CD1c-positive myeloid dendritic cell (primary cell): ENCODE measurements around the gene DTX3L.
"Not testable (repeated sequence)": the region's sequence is repeated elsewhere in the genome, so short reads cannot be mapped to it uniquely, and the experiment has no call there.

Source experiments
- DNase-seq: peaks from one replicate; pipeline ENCODE4 v3.0.0-alpha.2; 2016; ENCODE audit errors: extremely low spot score

DTX3L gene

DNA sequence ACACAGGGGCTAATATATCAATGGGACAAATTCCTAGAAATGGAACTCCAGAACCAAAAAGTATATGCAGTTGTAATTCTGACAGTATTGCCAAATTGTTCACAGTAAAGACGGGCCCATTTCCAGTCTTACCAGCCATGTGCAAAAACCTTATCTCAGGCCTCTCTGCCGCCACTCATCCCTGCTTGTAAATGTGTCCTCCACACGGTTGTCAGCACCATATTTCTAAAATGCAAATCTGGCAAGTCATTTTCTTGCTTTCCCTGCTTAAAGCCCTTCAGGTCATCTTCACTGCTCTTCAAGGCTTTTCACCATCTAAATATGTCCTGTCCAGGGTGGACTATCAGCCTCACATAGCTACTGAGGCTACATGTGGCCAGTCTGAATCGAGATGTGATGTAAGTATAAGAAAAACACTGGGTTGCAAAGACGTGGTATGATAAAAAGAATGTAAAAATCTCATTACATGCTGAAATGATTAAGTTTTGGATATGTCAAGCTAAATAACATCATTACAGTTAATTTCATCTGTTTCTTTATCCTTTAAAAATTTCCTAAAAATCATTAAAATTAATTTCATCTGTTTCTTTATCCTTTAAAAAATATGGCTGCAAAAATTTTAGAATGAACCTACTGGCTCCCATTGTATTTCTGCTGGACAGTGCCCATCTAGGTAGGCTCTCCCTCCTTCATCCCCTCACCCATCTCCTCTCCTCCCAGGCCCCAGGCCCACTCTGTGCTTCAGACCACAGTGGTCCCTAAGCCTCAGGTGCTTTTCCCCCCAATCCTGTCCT, 1.0 kb upstream of the DTX3L start:
- DNase-seq = no peak

DNA sequence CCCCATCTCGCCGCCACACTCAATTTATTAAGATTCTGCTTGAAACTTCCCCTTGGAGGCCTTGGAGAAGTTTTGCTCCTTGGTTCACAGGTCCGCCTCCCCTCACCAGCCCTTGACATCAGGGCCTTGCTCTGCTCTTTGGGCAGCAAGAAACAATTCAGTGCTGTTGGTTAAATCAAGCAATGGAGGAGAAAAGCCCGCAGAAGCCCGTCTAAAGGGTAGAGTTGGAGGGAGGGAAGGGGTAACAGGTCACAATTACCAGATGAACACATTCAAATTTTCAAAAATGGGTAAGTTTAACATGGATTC, 467 bp upstream of the DTX3L start:
- peak; percentile 11 for DNase-seq

DNA sequence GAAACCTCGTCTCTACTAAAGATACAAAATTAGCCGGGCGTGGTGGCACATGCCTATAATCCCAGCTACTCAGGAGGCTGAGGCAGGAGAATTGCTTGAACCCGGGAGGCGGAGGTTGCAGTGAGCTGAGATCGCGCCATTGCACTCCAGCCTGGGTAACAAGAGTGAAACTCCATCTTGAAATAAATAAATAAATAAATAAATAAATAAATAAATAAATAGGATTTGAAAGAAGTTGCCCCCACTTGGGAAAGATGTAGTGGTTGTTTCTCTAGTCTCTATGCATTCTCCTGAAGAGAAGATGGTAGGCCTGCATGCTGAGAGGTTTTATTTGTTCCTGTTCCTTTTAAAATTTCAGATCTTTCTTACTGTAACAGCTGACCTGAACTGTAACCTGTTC, 4.0 kb downstream of the DTX3L start:
- DNase-seq = not testable (repeated sequence)

DNA sequence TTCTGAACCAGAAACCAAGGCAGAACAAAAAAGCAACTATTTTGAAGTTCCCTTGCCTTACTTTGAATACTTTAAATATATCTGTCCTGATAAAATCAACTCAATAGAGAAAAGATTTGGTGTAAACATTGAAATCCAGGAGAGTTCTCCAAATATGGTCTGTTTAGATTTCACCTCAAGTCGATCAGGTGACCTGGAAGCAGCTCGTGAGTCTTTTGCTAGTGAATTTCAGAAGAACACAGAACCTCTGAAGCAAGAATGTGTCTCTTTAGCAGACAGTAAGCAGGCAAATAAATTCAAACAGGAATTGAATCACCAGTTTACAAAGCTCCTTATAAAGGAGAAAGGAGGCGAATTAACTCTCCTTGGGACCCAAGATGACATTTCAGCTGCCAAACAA, 4.6 kb downstream of the DTX3L start:
- no peak for DNase-seq

DNA sequence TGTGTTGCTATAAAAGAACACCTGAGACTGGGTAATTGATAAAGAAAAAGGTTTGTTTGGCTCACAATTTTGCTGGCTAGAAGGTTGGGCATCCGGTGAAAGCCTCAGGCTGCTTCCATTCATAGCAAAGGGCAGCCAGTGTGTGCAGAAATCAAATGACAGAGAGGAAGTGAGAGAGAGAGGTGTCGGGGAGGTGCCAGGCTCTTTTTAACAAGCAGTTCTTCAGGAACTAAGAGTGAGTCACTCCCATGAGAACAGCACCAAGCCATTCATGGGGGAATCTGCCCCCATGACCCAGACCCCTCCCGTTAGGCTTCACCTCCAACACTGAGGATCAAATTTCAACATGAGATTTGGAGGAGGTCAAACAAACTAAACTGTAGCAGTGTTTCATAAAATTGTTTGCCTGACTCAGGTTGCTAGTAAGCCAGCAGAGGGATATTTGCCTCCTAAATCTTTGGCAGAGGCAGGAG, 8.8 kb downstream of the DTX3L start:
- peak; percentile 58 for DNase-seq

DNA sequence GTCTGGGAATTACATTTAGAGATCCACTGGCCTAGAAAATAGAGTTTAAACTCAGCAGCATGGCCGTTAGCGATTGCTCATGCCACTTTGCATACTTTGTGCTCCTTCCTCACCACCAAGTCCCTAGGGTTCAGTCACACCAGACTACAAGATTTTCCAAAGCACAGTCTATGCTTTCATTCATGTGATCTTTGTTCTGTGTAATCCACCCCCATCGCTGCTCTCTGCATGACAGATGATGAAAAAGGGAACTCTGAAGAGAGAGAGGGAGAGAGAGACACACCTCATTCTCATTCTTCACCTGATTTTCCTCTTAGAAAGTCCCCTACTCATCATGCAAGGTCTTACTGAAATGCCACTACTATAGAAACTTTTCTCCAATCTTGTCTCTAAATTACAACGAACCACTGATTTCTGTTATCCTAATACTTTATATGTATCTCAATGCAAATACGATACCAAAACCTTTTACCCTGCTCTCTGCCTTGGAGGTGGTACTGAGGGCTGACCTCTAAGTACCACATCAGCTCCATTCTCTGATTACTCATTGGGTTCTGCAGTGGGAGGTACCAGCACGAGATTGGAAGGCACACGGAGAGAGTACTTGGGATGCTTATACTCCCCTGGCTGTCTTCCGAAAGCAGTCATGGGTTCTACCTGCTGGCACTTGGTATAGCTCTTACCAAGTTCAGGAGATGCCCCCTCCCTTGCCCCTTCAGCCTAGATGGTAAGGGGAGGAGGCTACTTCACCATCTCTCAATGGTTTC, 12.2 kb downstream of the DTX3L start:
- DNase-seq = peak; percentile 32

DNA sequence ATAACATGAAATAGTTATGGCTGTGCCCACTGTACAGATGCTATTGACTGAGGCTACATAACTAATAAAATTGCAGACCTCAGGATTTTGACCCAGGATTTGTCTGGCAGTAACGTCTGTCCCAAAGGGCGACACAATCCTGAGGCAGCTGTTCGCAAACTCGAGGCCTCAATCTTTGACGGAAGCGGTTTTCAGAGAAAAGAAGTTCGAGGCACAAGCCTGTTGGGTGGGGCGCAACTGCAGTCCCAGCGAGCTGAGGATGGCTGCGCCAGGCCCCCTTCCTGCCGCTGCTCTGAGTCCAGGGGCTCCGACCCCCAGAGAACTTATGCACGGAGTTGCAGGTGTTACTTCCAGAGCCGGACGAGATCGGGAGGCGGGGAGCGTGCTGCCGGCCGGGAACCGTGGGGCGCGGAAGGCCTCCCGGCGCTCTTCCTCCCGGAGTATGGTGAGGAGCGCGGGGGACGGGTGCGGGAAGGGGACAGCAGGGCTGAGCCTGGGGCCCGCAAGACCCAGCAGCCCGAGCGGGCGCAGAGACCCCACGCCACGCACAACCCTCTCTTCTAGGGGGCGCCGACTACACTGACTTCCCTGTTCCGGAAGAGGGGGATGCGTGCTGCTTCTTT, 13.4 kb downstream of the DTX3L start, which contains the start of gene PARP15:
TSS of gene PARP15 (plus strand) at position 242 of the 623 bp plus-strand sequence. CDS start at position 260, 18 bp downstream.
- peak; percentile 16 for DNase-seq

DNA sequence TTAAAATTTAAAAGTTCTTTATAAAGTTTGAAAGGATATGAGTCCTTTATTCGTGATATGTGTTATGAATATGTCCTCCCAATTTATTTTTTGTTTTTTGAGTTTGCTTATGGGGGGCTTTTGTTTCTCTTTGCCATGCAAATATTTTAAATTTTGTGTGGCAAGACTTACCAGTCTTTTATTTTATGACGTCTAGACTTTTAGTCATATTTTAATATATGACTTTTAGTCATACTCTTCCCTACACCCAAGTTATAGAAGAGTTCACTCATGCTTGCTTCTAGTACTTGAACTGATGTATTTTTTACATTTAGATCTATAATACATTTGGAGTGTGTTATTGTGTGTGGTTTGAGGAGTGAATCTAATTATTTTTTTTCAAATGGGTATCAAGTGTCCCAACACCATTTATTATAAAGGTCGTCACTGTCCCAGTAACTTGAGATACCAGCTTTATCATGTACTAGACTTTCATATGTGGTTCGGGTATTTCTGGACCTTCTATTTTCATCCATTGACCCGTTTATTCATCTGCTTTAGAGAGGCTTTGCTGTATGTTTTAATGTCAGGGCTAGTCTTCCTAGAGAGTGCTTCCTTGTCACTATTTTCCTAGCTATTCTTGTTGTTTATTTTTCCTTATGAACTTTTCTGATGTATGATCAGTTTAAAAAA, 14.1 kb downstream of the DTX3L start:
- no peak for DNase-seq

DNA sequence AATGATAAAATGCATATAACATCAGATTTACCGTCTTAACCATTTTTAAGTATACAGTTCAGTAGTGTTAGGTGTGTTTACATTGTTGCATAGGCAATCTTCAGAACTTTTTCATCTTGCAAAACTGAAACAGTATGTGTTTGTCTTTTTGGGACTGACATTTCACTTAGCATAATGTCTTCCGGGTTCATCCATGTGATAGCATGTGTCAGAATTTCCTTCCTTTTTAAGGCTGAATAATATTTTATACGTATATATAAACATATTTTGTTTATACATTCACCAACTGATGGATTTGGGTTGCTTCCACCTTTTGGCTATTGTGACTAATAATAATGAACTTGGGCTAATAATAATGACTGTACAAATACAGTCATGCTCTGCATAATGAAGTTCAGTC, 16.3 kb downstream of the DTX3L start:
- DNase-seq = no peak

DNA sequence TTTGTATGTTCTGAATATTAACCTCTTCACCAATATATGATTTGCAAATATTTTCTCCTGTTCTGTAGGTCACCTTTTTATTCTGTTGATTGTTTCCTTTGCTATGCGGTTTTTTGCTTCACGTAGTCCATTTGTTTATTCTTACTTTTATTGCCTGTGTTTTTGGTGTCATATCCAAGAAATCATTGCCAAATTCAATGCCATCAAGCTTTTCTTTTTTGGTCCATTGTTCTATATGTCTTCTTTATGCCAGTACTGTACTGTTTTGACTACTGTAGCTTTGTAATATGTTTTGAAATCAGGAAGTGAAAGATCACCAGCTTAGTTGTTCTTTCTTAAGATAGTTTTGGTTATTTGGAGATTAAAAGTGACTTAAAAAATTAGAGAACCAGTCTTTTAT, 17.5 kb downstream of the DTX3L start:
- no peak for DNase-seq

DNA sequence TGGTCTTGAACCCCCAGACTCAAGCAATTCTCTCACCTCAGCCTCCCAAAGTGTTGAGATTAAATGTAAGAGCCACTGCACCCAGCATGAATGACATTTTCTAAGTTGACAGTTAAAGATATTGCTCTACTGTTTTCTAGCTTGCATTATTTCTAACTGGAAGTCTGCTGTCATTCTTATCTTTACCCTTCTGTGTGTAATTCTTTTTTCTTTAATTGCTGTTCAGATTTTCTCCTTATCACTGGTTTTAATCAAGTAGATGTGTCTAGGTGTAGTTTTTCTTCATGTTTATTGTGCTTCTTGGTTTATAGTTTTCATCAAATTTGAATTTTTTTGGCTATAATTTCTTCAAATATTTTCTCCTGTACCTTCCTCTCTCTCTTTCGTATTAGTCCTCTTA, 18.3 kb downstream of the DTX3L start:
- no peak for DNase-seq

DNA sequence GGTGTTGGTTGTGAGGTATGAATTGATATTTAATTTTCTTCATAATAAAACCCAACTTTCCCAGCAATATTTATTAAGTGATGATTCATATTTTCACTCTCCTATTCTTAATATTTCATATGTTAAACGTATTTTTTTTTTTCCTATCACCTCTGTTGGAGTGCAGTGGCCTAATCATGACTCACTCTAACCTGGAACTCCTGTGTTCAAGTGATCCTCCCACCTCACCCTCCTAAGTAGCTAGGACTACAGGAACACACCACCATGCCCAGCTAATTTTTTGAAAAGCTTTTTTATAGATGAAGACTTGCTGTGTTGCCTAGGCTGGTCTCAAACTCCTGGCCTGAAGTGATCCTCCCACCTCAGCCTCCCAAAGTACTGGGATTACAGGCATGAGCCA, 22.0 kb downstream of the DTX3L start:
- no peak for DNase-seq

DNA sequence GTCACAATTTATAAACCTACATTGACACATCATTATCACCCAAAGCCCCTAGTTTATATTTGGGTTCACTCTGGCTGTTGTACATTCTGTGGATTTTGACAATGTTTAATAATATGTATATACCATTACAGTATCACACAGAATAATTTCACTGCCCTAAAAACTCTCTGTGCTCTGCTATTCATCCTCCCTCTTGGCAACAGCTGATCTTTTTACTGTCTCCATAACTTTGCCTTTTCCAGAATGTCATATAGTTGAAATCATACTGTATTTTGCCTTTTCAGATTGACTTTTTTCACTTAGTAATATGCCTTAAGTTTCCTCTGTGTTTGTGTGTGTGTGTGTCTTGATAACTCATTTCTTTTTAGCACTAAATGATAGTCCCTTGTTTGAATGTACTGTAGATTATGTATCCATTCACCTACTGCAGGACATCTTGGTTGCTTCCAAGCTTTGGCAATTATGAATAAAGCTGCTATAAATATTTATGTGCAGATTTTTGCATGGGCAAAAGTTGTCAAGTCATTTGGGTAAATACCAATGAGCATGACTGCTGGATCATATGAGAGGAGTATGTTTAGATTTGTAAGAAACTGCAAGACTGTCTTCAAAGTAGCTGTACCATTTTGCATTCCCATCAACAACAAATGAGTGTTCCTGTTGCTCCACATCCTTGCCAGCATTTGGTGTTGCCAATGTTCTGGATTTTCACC, 22.8 kb downstream of the DTX3L start:
- no peak for DNase-seq

DNA sequence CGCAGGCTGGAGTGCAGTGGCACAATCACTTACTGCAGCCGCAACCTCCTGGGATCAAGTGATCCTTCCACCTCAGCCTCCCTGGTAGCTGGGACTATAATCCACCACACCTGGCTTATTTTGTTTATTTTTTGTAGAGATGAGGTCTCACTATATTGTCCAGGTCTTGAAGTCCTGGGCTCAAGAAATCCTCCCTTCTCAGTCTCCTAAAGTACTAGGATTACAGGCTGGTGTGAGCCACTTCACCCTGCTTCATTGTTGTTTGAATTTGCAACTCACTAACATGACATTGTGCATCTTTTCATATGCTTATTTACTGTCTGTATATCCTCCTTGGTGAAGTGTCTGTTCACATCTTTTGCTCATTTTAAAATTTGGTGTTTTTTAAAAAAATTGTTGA, 23.4 kb downstream of the DTX3L start:
- no peak for DNase-seq

DNA sequence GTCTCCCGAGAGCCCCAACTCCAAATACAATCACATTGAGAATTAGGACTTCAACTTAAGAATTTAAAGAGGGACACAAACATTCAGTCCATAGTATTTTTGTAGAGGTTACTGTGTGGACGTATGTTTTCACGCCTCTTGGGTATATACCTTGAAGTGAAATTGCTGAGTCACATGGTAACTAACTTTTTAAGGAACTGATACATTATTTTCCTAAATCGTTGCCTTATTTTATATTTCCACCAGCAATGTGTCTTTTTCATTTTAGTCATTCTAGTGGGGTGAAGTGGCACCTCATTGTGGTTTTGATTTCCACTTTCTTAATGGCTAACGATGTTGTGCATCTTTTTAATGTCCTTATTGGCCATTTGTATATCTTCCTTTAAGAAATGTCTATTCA, 25.2 kb downstream of the DTX3L start:
- peak; percentile 51 for DNase-seq

DNA sequence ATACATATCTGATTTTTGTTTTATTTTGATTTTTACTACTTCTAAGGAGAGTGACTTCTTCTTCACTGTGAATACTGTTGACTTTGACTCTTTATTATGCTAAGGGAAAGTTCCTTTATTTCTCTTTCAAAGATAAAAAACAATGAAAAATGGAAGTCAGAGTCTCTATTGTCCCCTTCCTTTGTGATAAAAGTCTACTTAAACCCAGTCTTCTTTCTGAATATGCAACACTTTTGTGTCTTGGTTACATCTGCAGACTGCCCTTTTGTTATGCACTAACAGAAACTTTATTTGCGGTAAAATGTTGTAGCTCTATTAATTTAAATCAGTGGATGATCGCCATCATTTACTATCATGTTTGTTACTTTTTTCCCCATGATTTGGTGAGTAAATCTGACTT, 26.5 kb downstream of the DTX3L start:
- DNase-seq = no peak

DNA sequence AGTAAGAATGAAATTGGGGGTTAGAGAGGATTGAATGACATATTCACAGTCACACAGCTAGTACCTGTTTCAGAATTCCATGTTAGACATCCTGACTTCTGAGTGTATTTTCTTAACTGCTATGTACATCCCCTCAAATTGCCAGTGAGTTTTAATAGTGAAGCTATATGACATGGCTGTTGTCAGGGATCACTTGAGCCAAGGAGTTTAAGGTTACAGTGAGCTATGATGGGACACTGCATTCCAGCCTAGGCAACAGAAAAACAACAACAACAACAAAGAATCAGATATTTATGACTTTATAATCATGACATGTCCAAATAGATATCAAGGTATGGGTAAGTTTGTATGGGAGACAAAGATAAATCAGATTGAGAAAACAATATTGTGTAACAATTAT, 29.9 kb downstream of the DTX3L start:
- no peak for DNase-seq

DNA sequence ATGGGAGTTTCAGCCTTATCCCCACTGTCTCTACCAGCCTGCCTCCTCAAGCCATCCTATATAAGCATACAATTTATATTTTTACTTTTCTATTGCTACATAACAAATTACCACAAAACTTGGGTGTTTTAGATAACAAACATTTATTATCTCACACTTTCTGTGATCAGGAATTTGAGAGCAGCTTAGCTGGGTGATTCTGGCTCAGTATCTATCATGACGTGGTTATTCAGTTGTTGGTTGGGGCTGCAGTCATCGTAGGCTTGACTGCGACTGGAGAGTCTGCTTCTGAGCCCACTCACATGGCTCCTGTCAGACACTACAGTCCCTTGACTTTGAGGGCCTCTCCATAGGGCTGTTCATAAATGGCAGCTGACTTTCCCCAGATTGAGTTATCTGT, 34.0 kb downstream of the DTX3L start:
- DNase-seq = no peak

DNA sequence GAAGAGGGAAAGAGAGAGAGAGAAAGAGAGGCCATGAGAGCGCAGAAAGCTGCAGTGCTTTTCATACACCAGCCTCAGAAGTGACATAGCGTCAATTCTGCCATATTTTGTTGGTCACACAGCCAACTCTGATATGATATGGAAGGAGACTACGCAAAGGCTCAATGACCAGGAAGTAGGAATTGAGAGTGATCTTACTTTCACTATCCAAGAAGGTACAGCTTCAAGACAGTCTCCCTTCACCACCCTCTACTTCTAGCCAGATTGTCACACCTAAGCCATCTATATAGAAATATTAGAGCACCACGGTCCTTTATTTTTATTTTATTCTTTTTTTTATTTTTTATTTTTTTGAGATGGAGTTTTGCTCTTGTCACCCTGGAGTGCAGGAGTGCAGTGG, 34.4 kb downstream of the DTX3L start:
- no peak for DNase-seq

DNA sequence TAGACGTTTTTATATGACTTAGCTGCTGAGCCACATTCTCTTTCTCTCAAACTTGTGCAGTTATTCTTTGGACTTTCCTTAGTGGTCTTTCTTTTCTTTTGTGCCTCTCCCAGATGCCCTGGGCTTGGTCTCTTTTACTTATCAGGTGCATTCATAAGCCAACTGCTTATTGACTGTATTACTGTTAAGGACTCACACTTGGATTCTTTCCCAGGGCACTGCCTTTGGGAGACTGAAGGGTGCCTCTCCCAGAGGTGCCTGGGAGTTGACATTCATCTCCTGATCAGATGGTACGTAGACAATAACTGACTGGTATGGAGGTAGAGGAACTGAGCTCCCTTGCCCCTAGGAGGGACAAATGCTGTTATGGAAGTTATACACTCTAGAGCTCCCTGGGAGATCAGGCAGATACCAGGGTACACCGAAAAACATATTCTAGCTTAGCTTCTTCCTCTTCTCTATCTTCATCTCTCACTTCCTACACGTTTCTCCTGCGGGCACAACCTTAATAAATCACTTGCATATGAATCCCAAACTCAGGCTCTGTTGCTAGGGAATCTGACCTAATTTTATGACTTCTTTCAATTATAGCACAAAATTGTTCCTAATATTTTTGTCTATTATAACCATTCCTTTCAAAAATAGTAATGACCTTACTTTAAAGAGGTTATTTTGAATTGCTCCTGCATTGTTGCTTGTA, 38.0 kb downstream of the DTX3L start:
- no peak for DNase-seq

DNA sequence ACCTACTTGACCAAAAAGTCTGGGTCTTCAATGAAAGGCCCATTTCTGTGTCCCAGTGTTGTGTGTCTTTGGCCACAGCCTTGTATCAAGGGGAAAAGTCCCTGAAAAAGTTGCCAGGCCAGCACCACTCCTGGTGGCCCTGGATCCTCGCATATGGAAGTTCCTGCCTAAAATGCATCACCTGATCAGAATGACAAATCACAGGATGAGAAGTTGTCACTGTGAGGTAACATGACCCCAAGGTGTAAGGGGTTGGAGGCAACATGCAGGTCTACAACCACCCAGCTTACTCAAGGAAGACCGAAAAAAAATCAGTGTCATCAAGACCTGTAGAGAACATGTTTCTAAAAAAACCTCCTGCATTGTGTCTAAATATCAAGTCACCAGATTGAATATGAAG, 38.9 kb downstream of the DTX3L start:
- no peak for DNase-seq
